HG03097 (cell line): ENCODE measurements around the gene DOC2B.
"Not testable (repeated sequence)": the region's sequence is repeated elsewhere in the genome, so short reads cannot be mapped to it uniquely, and the experiment has no call there.

Source experiments
- ATAC-seq: cut with Tn5 transposase; IDR thresholded peaks from one replicate; pipeline ENCODE4 v1.9.1; 2021; ENCODE audit not compliant: unreplicated experiment, low FRiP score

DOC2B gene

DNA sequence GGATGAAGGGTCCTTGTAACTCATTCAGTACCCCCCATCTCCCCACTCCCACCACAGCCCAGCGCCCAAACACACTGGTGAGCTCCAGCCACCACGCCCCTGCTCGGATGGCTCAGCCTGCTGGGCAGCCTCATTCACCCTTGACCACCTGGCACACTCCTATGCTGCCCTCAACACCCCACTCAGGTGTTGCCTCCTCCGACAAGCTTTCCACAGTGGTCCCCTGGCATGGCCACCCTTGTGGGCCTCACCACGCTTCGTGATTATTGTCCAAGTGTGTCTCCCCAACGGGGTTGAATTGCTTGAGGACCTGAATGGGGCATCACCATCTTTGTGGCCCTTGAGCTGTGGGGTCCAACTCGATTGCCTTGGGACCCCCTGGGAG lies 12.0 kb upstream of the DOC2B start:
- no peak for ATAC-seq

DNA sequence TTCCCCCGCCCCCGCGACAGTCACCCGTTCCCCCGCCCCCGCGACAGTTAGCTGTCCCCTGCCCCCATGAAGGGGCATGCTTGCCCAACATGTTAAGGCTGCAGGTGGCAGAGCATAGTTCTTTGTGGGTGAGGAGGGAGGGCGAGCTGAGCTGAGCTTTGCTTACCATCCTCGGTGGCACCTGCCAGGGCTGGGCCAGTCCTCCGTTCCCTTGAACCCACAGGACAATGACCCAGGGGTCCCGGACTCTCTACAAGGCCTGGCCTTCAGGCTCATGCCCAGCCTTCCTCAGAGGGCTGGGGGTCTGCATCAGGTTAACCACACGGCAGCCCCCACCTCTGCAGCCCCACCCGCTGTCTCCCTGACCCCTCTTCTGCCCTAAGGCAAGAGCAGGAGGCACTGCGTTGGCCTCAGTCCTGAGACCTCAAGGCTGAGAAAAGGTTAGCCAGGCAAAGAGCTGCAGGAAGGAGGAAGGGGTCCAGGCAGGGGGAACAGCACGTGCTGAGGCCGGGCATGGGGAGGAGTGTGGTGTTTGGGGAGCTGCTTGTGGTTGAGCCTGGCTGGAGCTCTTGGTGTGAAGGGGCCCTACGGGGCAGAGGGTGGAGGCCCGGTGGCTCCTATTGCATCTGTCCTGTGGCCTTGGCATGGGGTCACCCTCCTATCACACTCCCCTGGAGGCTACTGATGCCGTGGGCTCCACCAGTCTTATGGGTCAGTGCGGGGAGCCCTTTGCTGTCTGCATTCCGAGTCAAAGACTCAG lies 11.4 kb upstream of the DOC2B start:
- no peak for ATAC-seq

DNA sequence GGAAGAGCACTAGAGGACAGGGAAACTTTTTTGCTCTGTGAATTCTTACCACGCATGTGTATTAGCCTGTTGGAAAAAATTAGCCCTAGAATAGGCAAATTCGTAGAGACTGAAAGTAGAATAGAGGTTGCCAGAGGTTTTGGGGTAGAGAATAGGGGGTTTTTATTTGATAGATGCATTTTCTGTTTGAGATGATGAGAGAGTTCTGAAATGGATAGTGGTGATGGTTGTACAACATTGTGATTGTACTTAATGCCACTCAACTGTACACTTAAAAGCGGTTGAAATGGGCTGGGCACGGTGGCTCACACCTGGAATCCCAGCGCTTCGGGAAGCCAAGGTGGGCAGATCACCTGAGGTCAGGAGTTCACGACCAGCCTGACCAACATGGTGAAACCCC lies 8.0 kb upstream of the DOC2B start:
- no peak for ATAC-seq

GRCh38 chr17:187130-187529 lies 5.7 kb upstream of the DOC2B start:
- ATAC-seq: no peak

- no peak for ATAC-seq
These were observed 4.1 kb upstream of the DOC2B start for GRCh38 chr17:185445-186138.

DNA sequence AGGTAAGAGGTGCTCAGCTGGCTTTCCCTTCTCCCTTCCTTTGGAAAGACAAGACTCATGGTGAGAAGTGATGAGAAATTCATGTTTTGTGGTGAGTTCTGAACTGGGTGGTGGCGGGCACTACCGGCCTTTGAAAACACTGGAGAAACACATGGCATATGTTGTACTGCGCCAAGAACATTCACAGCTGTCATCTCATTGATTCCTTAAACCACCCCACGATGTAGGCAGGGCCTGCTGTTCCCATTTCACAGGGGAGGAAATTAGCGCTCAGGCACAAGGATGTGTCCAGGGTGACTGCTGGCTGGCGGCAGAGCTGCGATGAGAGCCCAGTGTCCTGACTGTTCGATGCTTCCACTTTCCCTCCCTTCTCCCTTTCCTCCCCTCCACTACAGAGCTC lies 1.6 kb upstream of the DOC2B start:
- ATAC-seq: no peak

- ATAC-seq: no peak
These were observed 751 bp upstream of the DOC2B start for GRCh38 chr17:182050-182751.

- ATAC-seq: no peak
These were observed 837 bp downstream of the DOC2B start for GRCh38 chr17:180381-181244.

- no peak for ATAC-seq
These were observed 1.6 kb downstream of the DOC2B start for GRCh38 chr17:179781-180380.

- no peak for ATAC-seq
These were observed 2.4 kb downstream of the DOC2B start for GRCh38 chr17:179066-179432.

DNA sequence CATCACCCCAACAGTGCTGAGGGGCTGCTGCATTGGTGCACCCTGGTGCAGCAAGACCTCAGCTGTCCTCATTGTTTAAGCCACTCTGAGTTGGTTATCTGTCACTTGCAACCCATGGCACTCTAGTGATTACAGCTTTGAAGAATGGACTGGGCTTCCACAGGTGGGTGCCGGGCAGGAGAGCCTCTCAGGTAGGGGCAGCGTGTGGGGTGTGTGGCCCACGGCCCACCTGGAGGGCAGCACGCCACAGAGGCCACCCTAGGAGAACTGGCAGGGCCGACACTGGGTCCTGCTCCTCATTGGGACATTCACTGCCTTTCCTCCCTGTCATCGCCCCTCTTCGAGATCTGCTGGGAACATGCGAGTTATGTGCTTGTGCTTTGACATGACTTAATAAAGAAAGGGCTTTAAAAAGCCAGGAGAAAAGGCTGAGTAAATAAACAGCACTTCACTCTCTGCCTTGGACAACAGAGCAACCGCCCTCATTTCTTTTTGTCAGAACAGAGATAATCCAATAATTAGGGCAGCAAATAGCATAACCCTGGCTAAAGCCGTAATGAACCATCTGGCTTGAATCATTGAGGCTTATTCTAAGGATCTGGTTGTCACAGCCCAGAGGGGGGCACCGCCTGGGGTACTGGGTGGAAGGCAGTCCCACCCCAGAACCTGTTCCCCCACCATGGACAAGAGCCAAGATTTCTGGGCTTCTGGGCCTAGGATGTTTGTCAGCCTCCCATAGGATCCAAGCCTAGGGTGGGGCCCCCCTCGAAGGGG lies 3.0 kb downstream of the DOC2B start:
- ATAC-seq: no peak

GRCh38 chr17:177762-178161 lies 3.7 kb downstream of the DOC2B start:
- ATAC-seq: no peak

DNA sequence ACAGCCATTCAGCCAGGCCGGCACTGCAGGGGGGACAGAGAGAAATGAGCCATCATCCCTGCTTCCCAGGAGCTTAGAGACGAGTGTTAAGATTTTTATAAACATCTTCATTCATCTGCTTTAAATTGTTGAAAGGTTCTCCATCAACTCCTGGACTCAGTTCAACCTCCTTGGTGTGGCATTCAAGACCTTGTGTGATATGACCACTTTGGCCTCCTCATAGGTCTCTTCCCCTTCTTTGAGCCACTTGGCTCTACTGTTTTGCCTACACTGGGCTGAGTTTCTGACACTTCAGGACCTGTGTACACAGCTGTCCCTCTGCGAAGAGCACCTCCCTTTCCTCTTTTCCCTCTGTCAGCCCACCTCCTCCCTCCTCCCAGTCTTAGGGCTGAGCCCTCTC lies 4.3 kb downstream of the DOC2B start:
- no peak for ATAC-seq

DNA sequence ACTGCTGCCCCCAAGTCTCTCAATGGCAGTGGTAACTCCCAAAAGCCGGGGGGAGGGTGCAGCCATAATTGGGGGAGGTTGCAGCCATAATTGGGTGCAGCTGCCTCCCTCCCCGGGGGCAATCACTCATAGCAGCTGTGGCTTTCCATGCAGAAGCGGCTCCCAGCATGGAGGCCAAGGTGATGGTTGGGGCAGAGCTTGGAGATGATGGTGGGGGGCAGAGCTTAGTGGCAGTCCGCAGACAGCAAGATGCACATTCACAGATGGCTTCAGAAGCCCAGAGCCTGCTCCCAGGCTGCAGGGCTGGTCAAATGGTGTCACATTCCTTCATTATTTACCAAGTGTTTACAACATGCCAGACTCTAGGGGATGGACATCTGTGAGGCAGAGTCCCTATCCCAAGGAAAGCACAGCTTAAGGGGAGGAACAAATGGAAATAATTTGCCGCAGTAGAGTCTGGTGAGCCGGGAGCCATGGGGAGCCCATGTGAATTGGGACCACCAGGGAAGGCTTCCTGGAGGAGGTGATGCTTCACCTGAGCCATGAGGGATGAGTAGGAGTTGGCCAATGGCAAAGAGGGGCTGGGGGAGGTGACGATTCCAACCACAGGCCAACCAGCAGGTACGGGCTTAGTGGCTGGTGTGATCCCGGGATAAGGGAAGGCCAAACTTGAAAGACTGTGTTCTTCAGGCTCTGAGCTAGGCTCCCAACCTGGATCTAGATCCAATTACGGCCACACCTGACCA lies 8.1 kb downstream of the DOC2B start:
- ATAC-seq: no peak

DNA sequence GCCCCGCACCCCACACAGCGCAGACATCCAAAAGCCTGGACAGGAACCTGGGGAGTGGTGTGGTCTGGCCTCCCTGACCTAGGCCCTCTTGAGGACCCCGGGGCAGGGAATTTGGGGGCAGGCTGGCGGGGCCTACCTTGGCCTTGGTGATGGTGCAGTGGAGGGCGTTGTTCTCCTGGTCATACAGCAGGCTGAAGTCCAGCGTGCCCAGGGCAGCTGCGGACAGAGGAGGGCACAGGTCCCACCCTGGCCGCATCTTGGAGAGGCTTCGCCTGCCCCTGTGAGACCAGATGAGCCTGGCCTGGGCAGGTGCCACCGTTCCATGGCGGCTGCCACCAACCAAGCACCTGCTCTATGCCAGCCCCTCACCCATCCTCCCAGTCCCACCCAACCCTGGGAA lies 9.0 kb downstream of the DOC2B start:
- no peak for ATAC-seq

GRCh38 chr17:171871-172270 lies 9.6 kb downstream of the DOC2B start:
- ATAC-seq: no peak

GRCh38 chr17:170130-170670 lies 11.2 kb downstream of the DOC2B start:
- ATAC-seq: no peak

DNA sequence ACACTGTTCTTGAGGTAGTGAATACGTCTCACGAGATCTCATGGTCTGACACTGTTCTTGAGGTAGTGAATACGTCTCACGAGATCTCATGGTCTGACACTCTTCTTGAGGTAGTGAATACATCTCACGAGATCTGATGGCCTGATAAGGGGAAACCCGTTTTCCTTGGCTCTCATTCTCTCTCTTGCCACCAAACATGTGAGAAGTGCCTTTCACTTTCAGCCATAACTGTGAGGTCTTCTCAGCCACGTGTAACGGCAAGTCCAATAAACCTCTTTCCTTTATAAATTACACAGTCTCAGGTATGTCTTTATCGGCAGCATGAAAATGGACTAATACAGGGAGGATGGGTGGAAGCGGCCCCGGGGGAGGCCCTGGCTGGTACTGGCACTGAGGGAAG lies 12.8 kb downstream of the DOC2B start:
- not testable (repeated sequence) for ATAC-seq

- no peak for ATAC-seq
These were observed 15.5 kb downstream of the DOC2B start for GRCh38 chr17:165939-166338.
